Astrocyte of the cerebellum (primary cell): ENCODE results near the gene CCDC7.
"Not testable (repeated sequence)": the region's sequence is repeated elsewhere in the genome, so short reads cannot be mapped to it uniquely, and the experiment has no call there.

Source experiments
- DNase-seq: peaks from one replicate; pipeline ENCODE4 v3.0.0-alpha.2; 2011; ENCODE audit warnings: low read depth
- H3K4me3 ChIP-seq: 2 replicates; pipeline ENCODE4 v1.5.1; 2011; ENCODE audit warnings: mild to moderate bottlenecking, low read depth, low read length, moderate library complexity
- CTCF ChIP-seq: IDR thresholded peaks from 2 replicates; pipeline ENCODE4 v1.5.1; 2012; ENCODE audit warnings: low read length, low read depth, moderate library complexity, mild to moderate bottlenecking; ENCODE audit errors: missing control alignments
- in situ Hi-C: cut with HindIII; loops from 2 replicates; pipeline ENCODE4 v1.10.0; 2017; ENCODE audit warnings: low sequenced_read_pairs

CCDC7 gene

GRCh38 chr10:32471232-32471631, 25.3 kb downstream of the CCDC7 start:
- TF ChIP-seq CTCF, result no peak
- in situ Hi-C loops, result no loop called here
- no peak for DNase-seq
- no peak overlapping the region for H3K4me3 ChIP-seq

GRCh38 chr10:32477499-32477898, 31.6 kb downstream of the CCDC7 start:
- in situ Hi-C loops, result no loop called here
- no peak for TF ChIP-seq CTCF
- DNase-seq, result no peak
- H3K4me3 ChIP-seq, result no peak overlapping the region

DNA sequence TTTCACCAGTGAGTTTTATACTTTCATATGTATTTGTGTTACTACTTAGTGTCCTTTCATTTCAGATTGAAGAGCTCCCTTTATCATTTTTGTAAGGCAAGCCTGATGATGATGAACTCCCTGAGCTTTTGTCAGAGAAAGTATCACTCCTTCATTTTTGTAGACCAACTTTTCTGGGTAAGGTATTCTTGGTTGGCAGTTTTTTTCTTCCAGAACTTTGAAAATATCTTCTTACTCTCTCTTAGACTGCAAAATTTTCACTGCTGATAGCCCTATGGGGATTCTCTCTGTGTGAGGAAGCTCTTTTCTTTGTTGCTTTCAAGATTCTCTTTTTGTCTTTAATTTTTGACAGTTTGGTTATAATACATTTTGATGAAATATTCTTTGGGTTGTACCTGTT, 35.7 kb downstream of the CCDC7 start:
- no peak for DNase-seq
- TF ChIP-seq CTCF, result no peak
- in situ Hi-C loops, result no loop called here
- H3K4me3 ChIP-seq, result no peak overlapping the region

DNA sequence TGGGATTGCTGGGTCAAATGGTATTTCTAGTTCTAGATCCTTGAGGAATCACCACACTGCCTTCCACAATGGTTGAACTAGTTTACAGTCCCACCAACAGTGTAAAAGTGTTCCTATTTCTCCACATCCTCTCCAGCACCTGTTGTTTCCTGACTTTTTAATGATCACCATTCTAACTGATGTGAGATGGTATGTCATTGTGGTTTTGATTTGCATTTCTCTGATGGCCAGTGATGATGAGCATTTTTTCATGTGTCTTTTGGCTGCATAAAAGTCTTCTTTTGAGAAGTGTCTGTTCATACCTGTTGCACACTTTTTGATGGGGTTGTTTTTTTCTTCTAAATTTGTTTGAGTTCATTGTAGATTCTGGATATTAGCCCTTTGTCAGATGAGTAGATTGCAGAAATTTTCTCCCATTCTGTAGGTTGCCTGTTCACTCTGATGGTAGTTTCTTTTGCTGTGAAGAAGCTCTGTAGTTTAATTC, 37.1 kb downstream of the CCDC7 start:
- in situ Hi-C loops, DNase-seq, H3K4me3 ChIP-seq: not testable (repeated sequence)

- DNase-seq, H3K4me3 ChIP-seq, in situ Hi-C loops: not testable (repeated sequence)
Observed at GRCh38 chr10:32488038-32488437, 42.1 kb downstream of the CCDC7 start.

- H3K4me3 ChIP-seq, result no peak overlapping the region
- DNase-seq, result no peak
- in situ Hi-C loops, result no loop called here
- no peak for TF ChIP-seq CTCF
Observed at GRCh38 chr10:32489158-32489557, 43.2 kb downstream of the CCDC7 start.

DNA sequence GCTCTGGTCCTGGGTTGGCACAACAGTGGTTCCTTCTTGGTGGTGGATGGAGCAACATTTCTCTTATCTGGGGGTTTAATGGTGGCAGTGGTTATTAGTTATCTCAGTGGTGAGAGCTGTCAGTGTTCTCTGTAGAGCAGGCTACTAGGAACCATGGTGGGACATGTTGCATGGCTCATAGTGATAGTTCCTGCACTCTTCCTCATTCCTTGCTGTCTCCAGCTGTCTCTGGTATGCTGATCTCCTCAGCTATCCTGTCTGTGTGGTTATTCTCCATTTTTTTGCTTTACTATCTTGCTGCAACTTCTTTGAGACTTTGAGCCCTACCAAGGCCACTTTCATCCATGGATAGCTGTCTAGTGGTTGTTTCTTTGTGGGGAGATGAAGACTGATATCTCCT, 44.0 kb downstream of the CCDC7 start:
- in situ Hi-C loops, result no loop called here

DNA sequence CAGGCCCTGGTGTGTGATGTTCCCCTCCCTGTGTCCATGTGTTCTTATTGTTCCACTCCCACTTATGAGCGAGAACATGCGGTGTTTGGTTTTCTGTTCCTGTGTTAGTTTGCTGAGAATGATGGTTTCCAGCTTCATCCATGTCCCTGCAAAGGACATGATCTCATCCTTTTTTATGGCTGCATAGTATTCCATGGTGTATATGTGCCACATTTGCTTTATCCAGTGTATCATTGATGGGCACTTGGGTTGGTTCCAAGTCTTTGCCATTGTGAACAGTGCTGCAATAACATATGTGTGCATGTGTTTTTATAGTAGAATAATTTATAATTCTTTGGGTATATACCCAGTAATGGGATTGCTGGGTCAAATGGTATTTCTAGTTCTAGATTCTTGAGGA, 48.6 kb downstream of the CCDC7 start:
- in situ Hi-C loops, H3K4me3 ChIP-seq: not testable (repeated sequence)

More for the DNA sequence above, 44.0 kb downstream of the CCDC7 start:
- TF ChIP-seq CTCF, result no peak
- no peak for DNase-seq
- no peak overlapping the region for H3K4me3 ChIP-seq

GRCh38 chr10:32500136-32500535, 54.2 kb downstream of the CCDC7 start:
- in situ Hi-C loops, DNase-seq, H3K4me3 ChIP-seq: not testable (repeated sequence)

More for the DNA sequence above, 48.6 kb downstream of the CCDC7 start:
- DNase-seq, result not testable (repeated sequence)
